ENCODE data around the gene PARD3B.

The PARD3B gene

DNA sequence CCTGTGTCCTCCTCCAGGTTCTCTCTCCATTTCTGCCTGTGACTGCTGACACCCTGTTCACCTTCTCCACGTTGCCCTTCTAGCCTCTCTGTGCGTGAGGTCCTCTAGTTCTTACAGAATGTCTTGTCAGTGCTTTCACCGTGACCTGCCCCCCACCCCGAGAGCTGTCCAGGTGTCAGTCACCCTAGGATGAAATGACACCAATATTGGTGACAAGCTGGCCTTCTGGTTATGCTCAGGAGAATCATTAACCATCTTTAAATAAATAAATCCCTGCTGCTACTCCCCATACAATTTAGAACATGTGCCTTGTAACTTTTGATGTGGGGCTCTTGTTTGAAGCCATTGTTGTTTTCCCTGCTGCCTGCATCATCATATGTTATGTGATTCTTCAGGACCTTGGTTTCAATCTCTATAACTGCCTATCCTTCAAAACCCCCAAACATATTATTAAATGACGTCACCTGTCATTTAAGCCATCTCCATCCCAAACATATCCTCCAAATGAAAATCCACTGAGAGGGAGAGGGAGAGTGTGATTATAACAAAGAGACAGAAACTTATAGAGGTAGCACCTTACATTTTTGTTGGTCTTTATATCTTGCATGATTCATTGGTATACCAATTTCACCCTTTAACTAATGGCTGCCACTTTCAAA, 496.3 kb downstream of the PARD3B start:
- Histone ChIP-seq H3K4me3 (ENCODE audit: low read length) (no peak overlapping the region), H3K4me1 (ENCODE audit: low read length) (no peaks in the 10 kb centered on the region), H3K79me2 (ENCODE audit: low read length) (no peaks in the 10 kb centered on the region), H4K20me1 (ENCODE audit: insufficient read depth, low read length) (no peaks in the 10 kb centered on the region), H3K9ac (ENCODE audit: low read length) (no peak overlapping the region), H2AFZ (ENCODE audit: low read length) (no peak overlapping the region), H3K9me3 (replicated peaks; ENCODE audit: insufficient read depth, low read length) (no peaks in the 10 kb centered on the region), H3K27ac (ENCODE audit: low read length) (no peak overlapping the region), H3F3A (ENCODE audit: insufficient read depth, low read length) (no peaks in the 10 kb centered on the region), H3K27me3 (replicated peaks; ENCODE audit: insufficient read depth, low read length) (no peaks in the 10 kb centered on the region), H3K9me2 (replicated peaks; ENCODE audit: insufficient read depth, low read length) (no peaks in the 10 kb centered on the region), H3K36me3 (replicated peaks; ENCODE audit: insufficient read depth, low read length) (no peaks in the 10 kb centered on the region), H3K4me2 (ENCODE audit: low read depth, low read length) (no peak overlapping the region)
- TF ChIP-seq EZH2 (optimal IDR thresholded peaks at IDR 0.05; ENCODE audit: low read depth, low read length), result no peak
- TF ChIP-seq EZH2phosphoT487 (IDR thresholded peaks at IDR 0.05; ENCODE audit: low read length), result no peak
- TF ChIP-seq, protein P1, sequence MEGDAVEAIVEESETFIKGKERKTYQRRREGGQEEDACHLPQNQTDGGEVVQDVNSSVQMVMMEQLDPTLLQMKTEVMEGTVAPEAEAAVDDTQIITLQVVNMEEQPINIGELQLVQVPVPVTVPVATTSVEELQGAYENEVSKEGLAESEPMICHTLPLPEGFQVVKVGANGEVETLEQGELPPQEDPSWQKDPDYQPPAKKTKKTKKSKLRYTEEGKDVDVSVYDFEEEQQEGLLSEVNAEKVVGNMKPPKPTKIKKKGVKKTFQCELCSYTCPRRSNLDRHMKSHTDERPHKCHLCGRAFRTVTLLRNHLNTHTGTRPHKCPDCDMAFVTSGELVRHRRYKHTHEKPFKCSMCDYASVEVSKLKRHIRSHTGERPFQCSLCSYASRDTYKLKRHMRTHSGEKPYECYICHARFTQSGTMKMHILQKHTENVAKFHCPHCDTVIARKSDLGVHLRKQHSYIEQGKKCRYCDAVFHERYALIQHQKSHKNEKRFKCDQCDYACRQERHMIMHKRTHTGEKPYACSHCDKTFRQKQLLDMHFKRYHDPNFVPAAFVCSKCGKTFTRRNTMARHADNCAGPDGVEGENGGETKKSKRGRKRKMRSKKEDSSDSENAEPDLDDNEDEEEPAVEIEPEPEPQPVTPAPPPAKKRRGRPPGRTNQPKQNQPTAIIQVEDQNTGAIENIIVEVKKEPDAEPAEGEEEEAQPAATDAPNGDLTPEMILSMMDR (IDR thresholded peaks at IDR 0.05; ENCODE audit: low read length), result no peak
- DNase-seq, result no peak

DNA sequence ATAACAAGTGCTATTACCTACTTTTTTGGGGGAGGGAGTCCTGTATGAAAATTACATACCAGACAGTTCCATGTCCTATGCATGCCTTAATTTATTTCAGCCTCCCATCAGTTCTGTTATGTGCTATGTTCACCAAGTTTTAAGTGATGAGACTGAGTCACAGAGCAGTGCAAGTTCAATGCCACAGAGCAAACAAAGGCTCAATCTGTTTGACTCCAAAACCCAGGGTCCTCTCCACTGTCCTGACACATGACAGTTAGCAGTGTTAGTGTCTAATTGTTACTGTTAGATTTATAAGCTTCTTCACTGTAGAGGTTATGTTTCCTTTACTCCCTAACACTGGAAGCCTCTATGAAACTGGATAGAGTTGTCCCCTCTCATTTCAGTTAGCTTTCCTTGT, 498.0 kb downstream of the PARD3B start:
- no peaks in the 10 kb centered on the region for H3K27me3 ChIP-seq (replicated peaks; ENCODE audit: insufficient read depth, low read length)
- H3K27ac ChIP-seq (ENCODE audit: low read length), result no peak overlapping the region
- H3F3A ChIP-seq (ENCODE audit: insufficient read depth, low read length), result no peaks in the 10 kb centered on the region
- no peak for DNase-seq
- no peak overlapping the region for H3K4me2 ChIP-seq (ENCODE audit: low read depth, low read length)
- no peak overlapping the region for H2AFZ ChIP-seq (ENCODE audit: low read length)
- H3K9me3 ChIP-seq (replicated peaks; ENCODE audit: insufficient read depth, low read length), result no peaks in the 10 kb centered on the region
- H3K9ac ChIP-seq (ENCODE audit: low read length), result no peak overlapping the region
- no peaks in the 10 kb centered on the region for H3K79me2 ChIP-seq (ENCODE audit: low read length)
- H4K20me1 ChIP-seq (ENCODE audit: insufficient read depth, low read length), result no peaks in the 10 kb centered on the region
- no peaks in the 10 kb centered on the region for H3K9me2 ChIP-seq (replicated peaks; ENCODE audit: insufficient read depth, low read length)
- no peaks in the 10 kb centered on the region for H3K36me3 ChIP-seq (replicated peaks; ENCODE audit: insufficient read depth, low read length)
- TF ChIP-seq EZH2 (optimal IDR thresholded peaks at IDR 0.05; ENCODE audit: low read depth, low read length) (no peak), EZH2phosphoT487 (IDR thresholded peaks at IDR 0.05; ENCODE audit: low read length) (no peak)
- TF ChIP-seq, protein P1 (IDR thresholded peaks at IDR 0.05; ENCODE audit: low read length), result no peak
- no peaks in the 10 kb centered on the region for H3K4me1 ChIP-seq (ENCODE audit: low read length)
- no peak overlapping the region for H3K4me3 ChIP-seq (ENCODE audit: low read length)

DNA sequence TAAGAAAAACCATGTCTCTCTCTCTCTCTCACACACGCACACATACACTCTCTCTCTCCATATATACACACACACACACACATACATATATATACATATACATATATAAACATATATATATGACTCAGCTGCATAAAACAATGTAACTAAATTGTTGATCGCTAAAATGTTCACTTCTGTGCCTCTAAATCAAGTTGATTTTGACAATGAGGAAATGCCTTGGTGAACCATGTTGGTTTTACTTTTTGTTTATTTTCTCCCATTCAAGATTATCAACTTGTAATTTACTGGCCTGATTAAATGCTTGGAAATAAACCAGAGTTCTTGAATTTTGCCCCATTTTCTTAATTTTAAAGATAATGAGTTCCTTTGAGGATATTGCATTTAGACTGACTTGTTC, 500.4 kb downstream of the PARD3B start:
- Histone ChIP-seq H3K79me2 (ENCODE audit: low read length) (no peaks in the 10 kb centered on the region), H3K4me2 (ENCODE audit: low read depth, low read length) (no peak overlapping the region), H4K20me1 (ENCODE audit: insufficient read depth, low read length) (no peaks in the 10 kb centered on the region), H3K27me3 (replicated peaks; ENCODE audit: insufficient read depth, low read length) (no peaks in the 10 kb centered on the region), H3F3A (ENCODE audit: insufficient read depth, low read length) (no peaks in the 10 kb centered on the region), H3K27ac (ENCODE audit: low read length) (no peak overlapping the region), H3K36me3 (replicated peaks; ENCODE audit: insufficient read depth, low read length) (no peaks in the 10 kb centered on the region), H2AFZ (ENCODE audit: low read length) (no peak overlapping the region), H3K4me3 (ENCODE audit: low read length) (no peak overlapping the region), H3K9ac (ENCODE audit: low read length) (no peak overlapping the region), H3K9me2 (replicated peaks; ENCODE audit: insufficient read depth, low read length) (no peaks in the 10 kb centered on the region), H3K9me3 (replicated peaks; ENCODE audit: insufficient read depth, low read length) (no peaks in the 10 kb centered on the region), H3K4me1 (ENCODE audit: low read length) (no peaks in the 10 kb centered on the region)
- TF ChIP-seq, protein P1 (IDR thresholded peaks at IDR 0.05; ENCODE audit: low read length), result no peak
- TF ChIP-seq EZH2phosphoT487 (IDR thresholded peaks at IDR 0.05; ENCODE audit: low read length) (no peak), EZH2 (optimal IDR thresholded peaks at IDR 0.05; ENCODE audit: low read depth, low read length) (no peak)
- no peak for DNase-seq

Data from MM.1S (cell line).